Inflammatory macrophage (primary cell): ENCODE data around the gene FCHSD2.
"Not testable (repeated sequence)": the region's sequence is repeated elsewhere in the genome, so short reads cannot be mapped to it uniquely, and the experiment has no call there.

Source experiments
- DNase-seq, 2 donors: peaks; one replicate each; pipeline ENCODE4 v3.0.0-alpha.2; 2020 to 2022

The FCHSD2 gene

DNA sequence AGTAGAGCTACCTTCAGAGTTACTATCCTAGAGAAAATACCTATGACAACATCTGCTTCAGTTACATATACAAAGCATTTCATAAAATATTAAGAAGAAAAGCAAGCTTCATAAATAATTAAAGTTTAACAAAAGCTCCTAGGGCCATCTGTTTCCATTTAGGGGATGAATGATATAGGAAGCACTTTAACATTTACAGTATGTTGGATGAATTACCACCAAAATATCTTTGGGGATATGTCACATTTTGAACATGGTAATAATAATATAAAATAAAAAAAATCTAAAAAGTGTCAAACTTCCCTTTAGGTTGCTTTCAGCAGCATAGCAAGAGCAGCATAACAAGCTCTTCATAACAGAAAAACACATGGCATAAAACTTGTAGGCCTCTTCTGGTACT is 223.3 kb downstream of the FCHSD2 start:
- DNase-seq: no peak

DNA sequence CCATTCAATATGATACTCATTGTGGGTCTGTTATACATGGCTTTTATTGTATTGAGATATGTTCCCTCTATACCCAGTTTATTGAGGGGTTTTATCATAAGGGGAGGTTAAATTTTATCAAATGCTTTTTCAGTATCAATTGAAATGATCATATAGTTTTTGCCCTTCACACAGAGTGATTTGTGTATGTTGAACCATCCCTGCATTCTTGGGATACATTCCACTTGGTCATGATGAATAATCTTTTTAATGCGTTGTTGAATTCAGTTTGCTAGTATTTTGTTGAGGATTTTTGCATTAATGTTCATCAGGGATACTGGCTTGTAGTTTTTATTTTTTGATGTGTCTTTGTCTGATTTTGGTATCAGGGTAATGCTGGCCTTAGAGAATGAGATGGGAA is 229.9 kb downstream of the FCHSD2 start:
- DNase-seq: no peak

DNA sequence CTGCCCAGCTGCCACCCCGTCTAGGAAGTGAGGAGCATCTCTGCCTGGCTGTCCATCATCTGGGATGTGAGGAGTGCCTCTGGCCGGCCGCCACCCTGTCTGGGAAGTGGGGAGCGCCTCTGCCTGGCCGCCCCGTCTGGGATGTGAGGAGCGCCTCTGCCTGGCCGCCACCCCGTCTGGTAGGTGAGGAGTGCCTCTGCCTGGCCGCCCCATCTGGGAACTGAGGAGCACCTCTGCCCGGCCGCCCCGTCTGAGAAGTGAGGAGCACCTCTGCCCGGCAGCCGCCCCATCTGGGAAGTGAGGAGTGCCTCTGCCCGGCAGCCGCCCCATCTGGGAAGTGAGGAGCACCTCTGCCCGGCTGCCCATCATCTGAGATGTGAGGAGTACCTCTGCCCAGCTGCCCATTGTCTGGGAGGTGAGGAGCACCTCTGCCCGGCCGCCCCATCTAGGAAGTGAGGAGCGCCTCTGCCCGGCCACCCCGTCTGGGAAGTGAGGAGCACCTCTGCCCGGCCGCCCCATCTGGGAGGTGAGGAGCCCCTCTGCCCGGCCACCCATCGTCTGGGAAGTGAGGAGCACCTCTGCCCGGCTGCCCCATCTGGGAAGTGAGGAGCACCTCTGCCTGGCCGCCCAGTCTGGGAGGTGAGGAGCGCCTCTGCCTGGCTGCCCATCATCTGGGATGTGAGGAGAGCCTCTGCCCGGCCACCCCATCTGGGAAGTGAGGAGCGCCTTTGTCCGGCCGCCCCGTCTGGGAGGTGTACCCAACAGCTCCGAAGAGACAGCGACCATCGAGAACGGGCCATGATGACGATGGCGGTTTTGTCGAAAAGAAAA is 232.3 kb downstream of the FCHSD2 start:
- DNase-seq: not testable (repeated sequence)

DNA sequence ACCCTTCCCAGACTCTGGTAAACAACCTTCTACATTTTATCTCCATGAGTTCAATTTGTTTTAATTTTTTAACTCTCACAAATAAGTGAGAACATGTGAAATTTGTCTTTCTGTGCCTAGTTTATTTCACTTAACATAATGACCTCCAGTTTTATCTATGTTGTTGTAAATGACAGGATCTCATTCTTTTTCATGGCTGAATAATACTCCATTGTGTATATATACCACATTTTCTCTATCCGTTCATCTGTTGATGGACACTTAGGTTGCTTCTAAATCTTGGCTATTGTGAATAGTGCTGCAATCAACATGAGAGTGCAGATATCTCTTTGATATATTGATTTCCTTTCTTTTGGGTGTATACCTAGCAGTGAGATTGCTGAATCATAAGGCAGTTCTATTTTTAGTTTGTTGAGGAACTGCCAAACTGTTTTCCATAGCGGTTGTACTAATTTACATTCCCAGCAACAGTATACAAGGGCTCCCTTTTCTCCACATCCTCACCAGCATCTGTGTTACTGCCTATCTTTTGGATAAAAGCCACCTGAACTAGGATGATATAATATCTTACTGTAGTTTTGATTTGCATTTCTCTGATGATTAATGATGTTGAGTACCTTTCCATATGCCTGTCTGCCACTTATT is 234.0 kb downstream of the FCHSD2 start:
- no peak for DNase-seq

DNA sequence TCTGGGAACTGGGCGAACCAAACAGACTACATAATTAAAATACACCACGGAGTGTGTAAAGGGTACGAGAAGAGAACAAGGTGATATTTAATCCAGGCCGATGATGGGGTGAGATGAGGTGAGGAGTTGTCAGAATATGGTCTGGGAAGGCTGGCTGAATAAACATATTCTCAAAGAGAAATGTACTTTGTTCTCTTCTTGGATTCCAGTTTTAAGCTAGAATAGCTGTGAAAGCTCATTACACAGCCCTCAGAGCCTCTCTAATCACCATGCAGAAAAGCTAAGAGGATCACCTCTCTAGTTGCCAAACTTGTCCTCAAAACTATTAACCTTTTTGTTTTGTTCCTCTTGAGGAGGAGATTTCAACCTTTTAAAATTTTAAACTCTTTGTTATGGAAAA is 238.1 kb downstream of the FCHSD2 start:
- DNase-seq: no peak

DNA sequence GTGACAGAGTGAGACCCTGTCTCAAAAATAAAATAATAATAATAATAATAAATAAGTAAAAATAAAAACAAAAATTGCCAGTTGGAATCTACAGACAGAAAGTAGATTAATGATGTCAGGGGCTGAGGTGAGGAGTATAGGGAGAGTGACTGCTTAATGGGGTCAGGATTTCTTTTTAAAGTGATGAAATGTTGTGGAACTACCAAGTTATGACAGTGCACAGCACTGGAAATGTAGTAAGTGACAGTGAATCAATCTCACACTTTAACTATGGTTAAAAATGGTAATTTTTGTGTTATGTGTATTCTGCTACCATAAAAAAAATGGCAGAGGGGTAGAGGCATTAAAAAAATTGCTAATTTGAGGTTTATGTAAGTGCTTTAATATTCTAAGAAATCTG is 240.7 kb downstream of the FCHSD2 start:
- DNase-seq: no peak

DNA sequence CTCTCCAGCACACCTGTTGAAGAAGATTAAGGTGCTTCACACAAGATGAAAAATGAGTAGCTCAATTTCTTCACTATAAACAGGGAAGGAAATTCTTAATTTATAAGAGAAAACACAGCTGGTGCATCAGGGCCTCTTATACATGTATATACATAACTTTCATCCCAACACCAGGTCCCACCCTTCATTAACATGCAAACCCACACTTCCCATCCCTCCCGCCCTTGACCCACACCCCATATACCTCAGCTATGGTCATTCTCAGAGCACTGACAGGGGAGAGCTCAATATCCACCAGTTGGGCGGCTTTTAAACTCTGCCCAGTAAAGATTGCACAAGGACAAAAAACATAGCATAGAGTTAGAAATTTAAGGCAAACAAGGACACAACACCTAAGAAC is 242.1 kb downstream of the FCHSD2 start:
- no peak for DNase-seq

DNA sequence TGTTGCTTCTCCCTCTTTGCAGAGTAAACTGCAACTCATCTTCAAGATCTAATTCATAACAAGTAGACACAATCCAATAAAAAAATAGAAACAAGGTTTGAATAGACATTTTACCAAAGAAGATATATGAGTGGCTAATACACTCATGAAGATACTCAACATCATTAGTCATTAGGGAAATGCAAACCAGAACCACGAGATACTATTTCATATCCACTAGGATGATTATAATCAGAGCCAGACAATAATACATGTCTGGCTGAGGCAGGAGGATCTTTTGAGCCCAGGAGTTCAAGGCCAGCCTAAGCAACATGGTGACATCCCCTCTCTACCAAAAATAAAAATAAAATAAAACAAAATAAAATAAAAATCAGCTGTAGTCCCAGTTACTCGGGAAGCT is 242.9 kb downstream of the FCHSD2 start:
- DNase-seq: no peak

DNA sequence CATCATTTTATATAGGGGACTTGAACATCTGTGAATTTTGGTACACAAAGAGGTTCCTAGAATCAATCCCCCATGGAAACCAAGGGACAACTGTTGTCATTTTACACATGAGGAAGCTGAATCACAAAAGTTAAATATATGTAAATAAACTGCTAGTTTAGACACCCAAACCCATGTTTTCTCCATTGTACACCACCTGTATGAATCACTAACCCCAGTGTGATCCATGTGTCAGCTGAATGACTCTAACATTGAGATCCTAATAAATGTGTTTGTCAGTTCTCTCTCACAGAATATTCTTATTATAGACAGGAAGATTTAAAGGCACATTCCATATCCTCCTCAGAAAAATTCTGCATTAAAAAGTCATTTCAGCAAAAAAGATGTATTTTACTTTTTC is 244.6 kb downstream of the FCHSD2 start:
- DNase-seq: no peak

DNA sequence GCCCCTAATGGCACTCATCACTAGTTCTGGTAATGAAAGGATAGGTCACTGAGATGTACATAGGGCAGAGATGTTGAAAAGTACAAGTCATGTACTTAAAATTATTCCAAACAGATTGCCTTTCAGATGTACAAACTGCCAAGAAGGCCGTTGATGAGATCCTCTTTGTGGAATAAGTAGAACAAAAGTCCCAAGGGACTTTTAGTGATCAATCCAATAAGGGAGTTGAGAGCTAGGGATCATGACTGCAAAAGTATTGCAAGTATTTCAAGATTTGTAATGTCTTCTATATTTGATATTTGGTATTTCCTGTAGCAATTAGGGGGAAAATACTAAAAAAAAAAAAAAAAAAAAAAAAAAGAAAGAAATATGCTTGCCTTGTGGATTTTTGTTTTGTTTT is 245.7 kb downstream of the FCHSD2 start:
- DNase-seq: no peak

DNA sequence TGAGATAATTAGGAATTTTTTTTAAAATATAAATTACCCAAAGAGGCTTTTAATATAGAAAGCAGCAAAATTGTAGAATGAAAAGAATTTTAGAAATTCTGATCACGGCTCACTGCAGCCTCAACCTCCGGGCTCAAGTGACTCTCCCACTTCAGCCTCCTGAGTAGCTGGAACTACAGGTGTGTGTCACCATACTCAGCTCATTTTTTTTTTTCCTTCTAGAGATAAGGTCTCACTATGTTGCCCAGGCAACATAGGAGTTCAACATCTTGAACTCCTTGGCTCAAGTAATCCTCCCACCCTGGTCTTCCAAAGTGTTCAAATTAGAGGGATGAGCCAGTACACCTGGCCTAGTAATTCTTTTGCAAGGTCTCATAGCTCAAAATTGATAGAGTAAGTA is 251.2 kb downstream of the FCHSD2 start:
- DNase-seq: no peak

DNA sequence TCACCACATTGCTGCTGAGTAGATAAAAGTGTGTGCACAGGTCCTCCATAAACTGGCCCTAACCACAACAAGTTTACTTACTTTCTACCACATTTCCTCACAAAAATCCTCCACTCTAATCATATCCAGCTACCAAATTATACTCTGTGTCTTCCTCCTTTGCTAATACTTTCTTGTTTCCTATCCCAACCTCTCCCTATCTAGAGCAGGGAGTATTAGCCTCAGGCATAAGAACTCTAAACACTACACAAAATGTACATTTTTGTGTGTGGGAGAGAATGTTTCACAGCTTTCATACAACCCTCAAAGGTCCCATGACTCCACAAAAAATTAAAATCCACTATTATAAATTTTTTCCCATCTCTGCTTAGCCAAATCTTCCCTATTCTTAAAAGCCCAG is 255.5 kb downstream of the FCHSD2 start:
- no peak for DNase-seq

DNA sequence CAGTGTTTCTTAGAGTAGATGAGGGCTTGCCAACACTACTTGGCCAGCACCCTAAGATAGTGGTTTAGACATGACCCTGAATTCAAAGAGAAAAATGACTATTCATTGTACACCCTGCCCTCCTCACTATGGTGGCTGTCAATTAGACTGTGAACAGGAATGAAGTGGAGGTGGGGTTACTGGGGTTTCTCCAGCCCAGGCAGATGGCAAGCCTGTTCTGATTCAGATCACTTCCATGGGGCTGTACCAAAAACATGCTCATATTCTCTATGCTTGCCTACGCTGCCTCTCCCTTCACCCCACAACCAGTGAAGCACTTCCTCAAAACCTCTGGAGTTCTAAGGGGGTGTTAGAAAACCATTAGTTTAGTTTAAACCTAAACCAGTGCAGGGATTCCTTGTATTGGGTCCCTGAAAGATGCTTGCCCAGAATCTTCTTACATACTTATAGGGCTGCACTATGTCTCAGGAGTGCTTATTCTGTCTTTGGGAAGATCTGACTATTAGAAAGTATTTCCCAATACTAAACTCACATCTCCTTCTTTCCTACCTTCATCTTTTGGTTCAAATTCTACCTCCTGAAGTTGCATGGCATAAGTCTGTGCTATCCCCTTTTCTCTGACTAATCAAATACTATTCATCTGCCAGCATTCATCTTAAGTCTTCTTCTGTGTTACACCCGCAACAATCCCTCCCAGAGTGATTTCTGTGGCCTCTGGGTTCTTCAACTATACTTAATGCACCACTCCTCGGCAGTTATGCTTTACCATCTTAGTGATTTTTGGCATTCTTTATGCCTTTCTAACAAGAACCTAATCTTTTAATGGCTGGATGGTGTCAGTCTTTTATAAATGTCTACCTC is 256.1 kb downstream of the FCHSD2 start:
- DNase-seq: peak in 1 of 2 donors; percentile 18

DNA sequence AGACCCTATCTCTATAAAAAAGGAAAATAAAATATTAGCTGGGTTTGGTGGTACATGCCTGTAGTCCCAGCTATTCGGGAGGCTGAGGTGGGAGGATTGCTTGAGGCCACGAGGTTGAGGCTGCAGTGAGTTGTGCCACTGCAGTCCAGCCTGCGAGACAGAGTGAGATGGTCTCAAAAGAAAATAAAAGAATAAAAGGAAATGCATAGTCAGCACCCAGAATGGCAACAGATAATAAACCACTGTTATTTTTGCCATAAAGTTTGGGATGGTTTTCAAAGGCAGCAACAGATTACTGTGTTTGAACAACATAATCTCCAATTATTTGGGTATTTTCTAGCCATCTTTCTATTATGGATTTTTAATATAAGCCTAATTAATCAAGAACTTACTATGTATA is 266.0 kb downstream of the FCHSD2 start:
- DNase-seq: no peak

DNA sequence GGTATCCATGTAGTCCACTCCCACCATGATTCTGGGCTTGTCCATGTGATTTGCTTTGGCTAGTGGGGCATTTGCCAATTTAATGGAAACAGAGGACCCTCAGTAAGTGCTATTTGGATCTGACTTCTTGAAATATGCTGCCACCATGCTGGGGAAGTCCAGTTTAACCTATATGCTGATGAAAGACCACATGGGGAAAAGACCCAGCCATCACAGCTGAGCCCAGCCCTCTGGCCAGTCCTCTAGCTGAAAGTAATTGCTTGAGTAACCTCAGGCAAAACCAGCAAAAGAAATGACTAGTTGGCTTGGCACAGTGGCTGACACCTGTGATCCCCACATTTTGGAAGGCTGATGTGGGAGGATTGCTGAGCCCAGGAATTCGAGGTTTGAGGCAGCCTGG is 266.4 kb downstream of the FCHSD2 start:
- no peak for DNase-seq

DNA sequence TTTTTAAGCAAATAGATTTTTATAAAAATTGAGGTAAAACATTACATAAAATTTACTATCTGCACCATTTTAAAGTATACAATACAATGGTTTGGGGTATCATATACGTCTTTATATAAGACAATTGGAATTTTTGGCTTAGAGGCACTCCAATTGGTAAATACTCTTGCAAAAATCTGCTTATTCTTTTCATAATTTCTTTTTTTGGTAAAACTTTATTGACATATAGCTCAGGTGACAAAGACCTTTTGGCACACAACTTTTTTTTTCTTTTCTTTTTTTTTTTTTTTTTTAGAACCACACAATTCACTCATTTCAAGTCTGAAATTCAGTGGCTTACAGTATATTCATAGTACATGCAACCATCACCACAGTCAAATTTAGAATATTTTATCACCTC is 270.1 kb downstream of the FCHSD2 start:
- DNase-seq: no peak

DNA sequence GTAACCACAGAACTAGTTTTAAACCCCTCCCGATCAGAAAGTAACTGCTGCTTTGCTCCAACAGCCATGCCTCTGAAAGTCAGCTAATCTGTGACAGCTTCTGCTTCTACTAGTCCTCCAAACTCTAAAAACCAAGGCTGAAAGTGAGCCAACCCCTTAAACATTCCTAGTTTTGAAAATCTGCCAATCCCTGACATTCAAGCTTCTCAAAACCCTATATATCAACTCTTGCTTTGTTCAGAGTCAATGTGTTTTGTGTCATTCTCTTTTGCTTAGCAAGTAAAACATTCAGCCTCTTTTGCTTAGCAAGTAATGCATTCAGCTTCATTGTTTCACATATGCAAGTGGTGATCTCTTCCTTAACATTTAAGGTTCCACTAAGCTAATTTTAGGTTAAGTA is 271.0 kb downstream of the FCHSD2 start:
- no peak for DNase-seq

DNA sequence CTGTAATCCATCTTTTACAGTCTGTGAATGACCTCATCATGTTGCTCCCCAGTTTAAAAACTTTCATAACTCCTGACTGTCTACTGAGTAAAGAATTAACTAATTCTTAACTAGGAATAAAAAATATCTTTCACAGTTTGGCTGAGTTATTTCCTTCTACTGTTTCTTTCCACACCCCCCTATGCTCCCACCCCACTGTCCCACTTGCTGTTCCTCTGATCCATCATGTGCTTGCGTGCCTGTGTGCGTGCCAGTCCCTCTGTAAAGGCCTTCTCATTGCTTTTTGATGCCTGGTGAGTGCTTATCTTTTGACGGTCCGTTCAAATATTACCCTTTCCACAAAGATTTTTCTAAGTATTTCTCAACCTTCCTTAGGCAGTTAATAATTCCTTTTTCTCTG is 272.3 kb downstream of the FCHSD2 start:
- no peak for DNase-seq

DNA sequence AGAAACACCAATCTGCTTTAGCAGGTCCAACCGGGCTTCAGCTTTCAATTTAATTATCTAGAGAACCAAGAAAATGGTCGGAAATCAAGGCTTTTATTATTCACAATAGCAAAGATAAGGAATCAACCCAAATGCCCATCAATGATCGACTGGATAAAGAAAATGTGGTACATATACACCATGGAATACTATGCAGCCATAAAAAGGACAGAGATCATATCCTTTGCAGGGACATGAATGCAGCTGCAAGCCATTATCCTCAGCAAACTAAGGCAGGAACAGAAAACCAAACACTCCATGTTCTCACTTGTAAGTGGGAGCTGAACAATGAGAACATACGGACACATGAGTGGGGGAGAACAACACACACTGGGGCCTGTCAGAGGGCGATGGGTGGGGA is 274.1 kb downstream of the FCHSD2 start:
- no peak for DNase-seq

DNA sequence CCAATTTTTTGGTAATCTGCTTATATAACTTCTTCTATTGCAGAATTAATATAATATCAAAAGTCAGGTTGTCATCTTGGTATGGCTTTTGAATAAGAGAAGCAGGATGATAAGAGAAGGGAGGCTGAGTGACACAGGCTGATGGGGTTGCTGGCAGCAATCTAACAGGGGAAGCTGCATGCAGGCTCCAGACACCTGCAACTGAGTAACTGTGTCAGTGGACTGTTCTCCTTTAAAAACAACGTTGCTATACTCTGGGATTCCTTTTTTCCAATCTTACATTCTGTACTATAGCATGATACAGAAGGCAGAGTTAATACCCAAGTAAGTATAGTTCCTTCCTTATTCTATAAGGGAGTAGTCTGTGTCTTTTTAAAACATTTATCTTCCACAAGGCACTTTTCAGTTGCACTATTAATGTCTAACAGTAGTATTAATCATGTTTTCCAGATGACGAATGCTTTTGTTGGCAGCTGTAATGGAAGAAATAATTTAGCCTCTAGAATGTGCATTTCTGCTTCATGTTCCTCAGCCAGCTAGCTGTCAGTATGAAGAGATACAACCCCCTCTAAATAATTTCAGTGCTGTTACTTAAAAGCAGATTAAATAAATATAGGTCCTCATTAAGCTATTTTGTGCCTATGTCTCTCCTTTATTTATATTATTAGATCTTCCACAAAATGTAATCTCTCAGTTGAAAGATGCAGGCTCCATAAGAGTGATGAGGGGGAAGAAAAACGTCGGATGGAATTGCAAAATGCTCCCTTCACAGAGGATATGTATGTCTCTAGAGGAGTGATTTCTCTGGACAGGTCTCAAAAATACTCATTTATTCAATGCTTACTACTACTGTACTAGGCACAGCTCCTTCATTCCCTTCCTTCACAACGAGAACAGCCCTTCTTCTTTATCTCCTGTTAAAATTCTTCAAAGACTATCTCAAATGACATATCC is 277.1 kb downstream of the FCHSD2 start:
- no peak for DNase-seq

DNA sequence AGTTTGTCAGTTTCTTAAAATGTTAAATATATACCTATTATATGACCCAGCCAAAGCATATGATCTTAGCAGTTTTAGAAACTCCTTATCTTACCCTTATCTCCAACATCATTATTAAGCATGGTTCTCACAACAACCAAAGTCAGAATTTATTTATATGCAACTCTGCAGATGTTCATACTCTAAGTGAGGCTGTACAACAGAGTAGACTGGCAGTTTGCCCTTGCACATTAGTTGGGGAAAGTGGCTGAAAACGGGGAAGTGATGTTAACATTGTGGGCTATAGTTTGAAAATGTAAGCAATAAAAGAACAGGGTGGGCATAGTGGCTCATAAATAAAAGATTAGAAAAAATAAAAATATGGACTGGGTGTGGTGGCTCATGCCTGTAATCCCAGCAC is 278.2 kb downstream of the FCHSD2 start:
- DNase-seq: no peak

DNA sequence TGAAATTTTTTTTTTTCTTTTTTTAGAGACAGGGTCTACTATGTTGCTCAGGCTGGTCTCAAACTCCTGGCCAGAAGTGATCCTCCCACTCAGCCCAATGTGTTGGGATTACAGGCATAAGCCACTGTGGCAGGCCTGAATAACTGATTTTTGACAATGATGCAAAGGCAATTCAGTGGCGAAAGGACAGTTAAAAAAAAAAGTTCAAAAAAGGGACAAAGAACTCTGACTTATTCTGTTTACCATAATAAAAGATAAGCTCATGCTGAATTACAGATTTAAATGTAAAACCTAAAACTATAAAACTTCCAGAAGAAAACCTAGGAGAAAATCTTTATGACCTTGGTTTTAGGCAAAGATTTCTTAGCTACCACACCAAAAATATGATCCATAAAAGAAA is 279.0 kb downstream of the FCHSD2 start:
- no peak for DNase-seq
